Karpas-422 (cell line): Measurements from ENCODE around the gene CSNK1G3. TPM values are rescaled to one million over a fixed set of nuclear protein-coding genes. Genes with fewer than 3 reads are reported as not detected.

Source experiments
- DNase-seq: peaks from one replicate; pipeline ENCODE4 v3.0.0-alpha.2; 2015
- H2AFZ ChIP-seq: fragments of 200-600 bp; sonication (generic); 2 replicates; pipeline ENCODE4 v1.6.1; 2014; ENCODE audit warnings: antibody characterized with exemption, low read length, mixed read lengths
- H3K27ac ChIP-seq: fragments of 200-600 bp; sonication (generic); 2 replicates; pipeline ENCODE4 v1.5.1; 2014; ENCODE audit warnings: mild to moderate bottlenecking, low read length, moderate library complexity
- H3K27me3 ChIP-seq: fragments of 200-600 bp; sonication (generic); 2 replicates; pipeline ENCODE4 v1.6.1; 2014; ENCODE audit warnings: low read length, mixed read lengths
- H3K36me3 ChIP-seq: fragments of 200-600 bp; sonication (generic); 2 replicates; pipeline ENCODE4 v1.6.1; 2014; ENCODE audit warnings: low read length, mixed read lengths; ENCODE audit not compliant: insufficient read depth
- H3K4me1 ChIP-seq: fragments of 200-600 bp; sonication (generic); 2 replicates; pipeline ENCODE4 v1.6.1; 2014; ENCODE audit warnings: mild to moderate bottlenecking, low read length, mixed read lengths
- H3K4me2 ChIP-seq: fragments of 200-600 bp; sonication (generic); 2 replicates; pipeline ENCODE4 v1.6.1; 2014; ENCODE audit warnings: low read length, low read depth, mild to moderate bottlenecking; ENCODE audit not compliant: poor library complexity, severe bottlenecking
- H3K4me3 ChIP-seq: fragments of 200-600 bp; sonication (generic); 2 replicates; pipeline ENCODE4 v1.5.1; 2014; ENCODE audit warnings: mild to moderate bottlenecking, antibody characterized with exemption, low read length, mixed read lengths
- H3K79me2 ChIP-seq: fragments of 200-600 bp; sonication (generic); 2 replicates; pipeline ENCODE4 v1.6.1; 2014; ENCODE audit warnings: mild to moderate bottlenecking, low read length, mixed read lengths
- H3K9ac ChIP-seq: fragments of 200-600 bp; sonication (generic); 2 replicates; pipeline ENCODE4 v1.6.0; 2014; ENCODE audit warnings: low read length
- H3K9me2 ChIP-seq: fragments of 200-600 bp; sonication (generic), shearing (Covaris generic); replicated peaks from 2 replicates; pipeline ENCODE4 v1.6.0; 2014; ENCODE audit warnings: mild to moderate bottlenecking, low read length, moderate library complexity; ENCODE audit not compliant: insufficient read depth
- H3K9me3 ChIP-seq: fragments of 300-700, 200-600 bp; sonication (generic); 2 replicates; pipeline ENCODE4 v1.6.1; 2014; ENCODE audit warnings: low read length, mixed read lengths
- H4K20me1 ChIP-seq: fragments of 200-600 bp; sonication (generic); 2 replicates; pipeline ENCODE4 v1.6.1; 2014; ENCODE audit warnings: mild to moderate bottlenecking, antibody characterized with exemption, low read length, low read depth; ENCODE audit not compliant: insufficient read depth
- total RNA-seq: library from RNA; depleted of rRNA; stranded (reverse); fragments of >200 nt; shearing (Covaris generic); gene quantifications from 2 replicates; pipeline ENCODE4 v1.2.3, GENCODE V29; 2014; ENCODE audit warnings: low replicate concordance

The CSNK1G3 gene
- total RNA-seq, 1 experiment from 2014 or later: 27.4 TPM

DNA sequence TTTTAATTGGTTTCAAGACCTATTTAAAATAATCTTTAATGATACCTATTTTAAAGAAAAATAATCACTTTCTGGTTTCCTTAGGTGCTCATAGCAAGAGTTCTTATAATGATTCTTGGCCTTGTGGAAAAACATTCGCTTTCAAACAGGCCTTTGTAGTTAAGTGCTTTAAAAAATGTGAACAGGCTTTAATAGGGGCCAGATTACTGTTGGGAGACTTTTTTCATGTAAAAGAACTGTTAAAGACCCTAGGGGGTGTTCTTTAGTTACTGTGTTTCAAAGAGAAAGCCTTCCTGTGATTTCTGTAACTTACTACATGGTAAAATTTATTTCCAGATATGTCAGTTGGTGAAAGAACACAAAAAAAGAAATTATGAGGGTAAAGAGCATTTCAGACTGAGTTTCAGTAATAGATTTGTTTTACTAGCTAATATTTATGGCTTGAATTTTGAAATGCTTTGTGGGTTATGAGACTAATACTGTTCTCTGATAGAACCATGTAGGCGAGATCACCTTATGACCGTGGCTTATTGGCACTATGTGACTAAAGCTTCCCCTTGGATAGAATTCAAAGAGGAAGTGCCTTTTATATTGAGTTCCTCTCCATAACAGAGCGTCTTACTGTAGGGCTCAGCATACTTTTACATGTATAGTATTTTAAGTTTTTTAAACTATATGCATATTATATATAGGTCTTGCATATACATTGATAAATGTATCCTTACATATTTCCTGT is 70.7 kb downstream of the CSNK1G3 start:
- no peak overlapping the region for H3K4me2 ChIP-seq
- no peak overlapping the region for H3K4me3 ChIP-seq
- no peaks in the 10 kb centered on the region for H3K9me3 ChIP-seq
- 0 out of 2 replicates have a peak, but pooled peaks cover 6% of the 10 kb centered on the region for H3K36me3 ChIP-seq
- no peak overlapping the region for H3K9ac ChIP-seq
- no peaks in the 10 kb centered on the region for H4K20me1 ChIP-seq
- H3K4me1 ChIP-seq: no peaks in the 10 kb centered on the region
- no peaks in the 10 kb centered on the region for H3K9me2 ChIP-seq
- peaks cover 3% of the 10 kb centered on the region; the same call in 1 of the 2 replicates for H3K79me2 ChIP-seq
- no peaks in the 10 kb centered on the region for H3K27me3 ChIP-seq
- H3K27ac ChIP-seq: no peak overlapping the region
- no peak overlapping the region for H2AFZ ChIP-seq
- DNase-seq: no peak

DNA sequence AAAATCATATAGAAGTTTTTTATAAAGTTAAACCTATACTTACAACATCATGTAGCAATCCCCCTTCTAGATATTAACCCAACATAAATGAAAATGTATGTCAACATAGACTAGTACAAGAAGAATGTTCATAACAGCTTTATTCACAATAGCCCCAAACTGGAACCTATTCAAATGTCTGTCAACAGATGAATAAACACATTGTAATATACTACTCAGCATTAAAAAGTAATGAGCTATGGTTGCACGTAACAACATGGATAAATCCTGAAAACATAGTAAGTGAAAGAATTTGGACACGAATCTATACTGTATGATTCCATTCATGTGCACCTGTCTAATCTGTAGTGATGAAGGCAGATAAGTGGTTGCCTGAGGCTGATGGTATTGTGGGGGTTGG is 73.9 kb downstream of the CSNK1G3 start:
- H2AFZ ChIP-seq: no peak overlapping the region

DNA sequence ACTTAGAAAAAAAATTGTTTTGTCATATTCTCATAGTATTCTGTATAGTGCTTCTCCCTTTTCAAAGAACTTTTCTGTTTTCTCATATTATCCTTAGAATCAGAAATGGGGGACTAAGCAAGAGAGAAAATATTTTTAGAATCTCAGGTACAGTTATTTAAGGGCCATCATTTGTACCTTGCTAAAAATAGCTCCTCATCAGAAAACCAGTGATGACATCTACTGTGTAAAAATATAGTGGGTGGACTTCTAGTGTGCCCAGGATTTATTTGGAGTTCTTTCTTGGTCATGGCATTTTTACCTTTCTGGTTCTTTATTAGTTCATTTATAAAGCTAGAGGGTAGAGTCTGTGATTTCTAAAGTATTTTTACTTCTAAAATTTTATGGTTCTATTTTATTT is 82.5 kb downstream of the CSNK1G3 start:
- Histone ChIP-seq H3K79me2 (no peaks in the 10 kb centered on the region), H3K9ac (no peak overlapping the region), H3K4me2 (no peak overlapping the region), H3K27ac (no peak overlapping the region), H3K4me1 (no peaks in the 10 kb centered on the region), H3K9me3 (no peaks in the 10 kb centered on the region), H3K9me2 (no peaks in the 10 kb centered on the region), H2AFZ (no peak overlapping the region), H3K27me3 (no peaks in the 10 kb centered on the region), H3K4me3 (no peak overlapping the region), H3K36me3 (0 out of 2 replicates have a peak, but pooled peaks cover 3% of the 10 kb centered on the region), H4K20me1 (no peaks in the 10 kb centered on the region)
- DNase-seq: no peak

More for the DNA sequence above, 73.9 kb downstream of the CSNK1G3 start:
- H3K9me3 ChIP-seq: no peaks in the 10 kb centered on the region
- H3K9ac ChIP-seq: no peak overlapping the region
- H3K79me2 ChIP-seq: peaks cover 3% of the 10 kb centered on the region; the same call in 1 of the 2 replicates
- no peaks in the 10 kb centered on the region for H3K9me2 ChIP-seq
- no peak overlapping the region for H3K27ac ChIP-seq
- H4K20me1 ChIP-seq: no peaks in the 10 kb centered on the region
- H3K36me3 ChIP-seq: no peaks in the 10 kb centered on the region
- no peak overlapping the region for H3K4me2 ChIP-seq
- no peaks in the 10 kb centered on the region for H3K27me3 ChIP-seq
- no peak for DNase-seq
- no peaks in the 10 kb centered on the region for H3K4me1 ChIP-seq
- no peak overlapping the region for H3K4me3 ChIP-seq

DNA sequence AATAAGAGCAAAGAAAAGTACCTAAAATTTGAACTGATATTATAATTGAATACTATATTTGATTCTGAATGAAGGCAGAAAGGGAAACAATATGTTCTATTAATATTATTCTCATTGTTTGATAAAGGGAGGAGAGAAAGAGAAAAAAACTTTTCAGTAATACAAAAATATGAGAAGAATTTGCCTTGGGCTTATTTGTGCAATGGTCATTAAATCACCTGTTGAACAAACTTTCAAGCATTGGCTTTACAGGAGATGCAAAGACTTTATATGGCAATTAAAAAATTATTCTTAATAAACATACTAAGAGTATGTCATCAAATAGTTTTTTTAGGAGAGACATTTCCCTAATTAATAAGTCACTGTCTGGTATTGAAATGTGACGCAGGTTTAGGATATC is 85.0 kb downstream of the CSNK1G3 start:
- H3K9ac ChIP-seq: no peak overlapping the region
- no peaks in the 10 kb centered on the region for H3K27me3 ChIP-seq
- H2AFZ ChIP-seq: no peak overlapping the region
- H3K27ac ChIP-seq: no peak overlapping the region
- H3K79me2 ChIP-seq: no peaks in the 10 kb centered on the region
- no peak overlapping the region for H3K4me2 ChIP-seq
- H3K9me3 ChIP-seq: no peaks in the 10 kb centered on the region
- no peaks in the 10 kb centered on the region for H4K20me1 ChIP-seq
- no peak overlapping the region for H3K4me3 ChIP-seq
- no peak for DNase-seq
- H3K36me3 ChIP-seq: 0 out of 2 replicates have a peak, but pooled peaks cover 3% of the 10 kb centered on the region
- no peaks in the 10 kb centered on the region for H3K4me1 ChIP-seq
- H3K9me2 ChIP-seq: no peaks in the 10 kb centered on the region

DNA sequence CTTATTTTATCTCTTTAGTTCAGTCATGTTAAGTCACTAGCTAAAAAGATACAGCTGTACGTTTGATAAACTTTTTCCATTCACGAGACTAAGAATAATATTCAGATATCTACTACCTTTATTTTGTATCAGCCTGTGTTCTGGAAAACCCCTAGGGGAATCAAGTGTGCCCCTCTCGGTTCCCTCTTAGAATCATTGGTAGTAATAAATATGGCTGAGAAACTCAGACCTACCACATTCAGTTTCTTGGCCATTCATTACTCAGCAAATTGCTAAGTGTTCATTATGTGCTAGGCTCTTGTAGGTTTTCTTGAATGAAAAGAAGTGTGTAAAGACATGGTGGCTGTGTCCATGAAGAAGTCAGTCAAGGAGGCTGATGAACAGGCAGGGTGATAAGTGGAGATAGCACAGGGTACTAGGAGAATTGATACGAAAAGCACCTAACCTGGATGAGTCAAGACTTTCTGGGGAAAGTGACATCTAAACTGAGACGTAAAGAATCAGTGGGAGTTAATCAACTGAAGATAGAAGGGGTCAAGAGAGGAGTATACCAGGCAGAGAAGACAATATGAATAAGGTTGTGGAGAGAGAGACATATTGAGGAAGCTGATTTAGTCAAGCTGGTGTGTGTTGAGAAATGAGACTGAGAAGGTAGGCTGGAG is 86.2 kb downstream of the CSNK1G3 start:
- no peak overlapping the region for H3K4me2 ChIP-seq
- DNase-seq: no peak
- no peaks in the 10 kb centered on the region for H3K36me3 ChIP-seq
- H3K79me2 ChIP-seq: no peaks in the 10 kb centered on the region
- H3K9me3 ChIP-seq: no peaks in the 10 kb centered on the region
- no peaks in the 10 kb centered on the region for H4K20me1 ChIP-seq
- H3K4me1 ChIP-seq: no peaks in the 10 kb centered on the region
- H3K4me3 ChIP-seq: no peak overlapping the region
- no peak overlapping the region for H3K27ac ChIP-seq
- no peaks in the 10 kb centered on the region for H3K27me3 ChIP-seq
- no peaks in the 10 kb centered on the region for H3K9me2 ChIP-seq
- no peak overlapping the region for H3K9ac ChIP-seq
- H2AFZ ChIP-seq: no peak overlapping the region

DNA sequence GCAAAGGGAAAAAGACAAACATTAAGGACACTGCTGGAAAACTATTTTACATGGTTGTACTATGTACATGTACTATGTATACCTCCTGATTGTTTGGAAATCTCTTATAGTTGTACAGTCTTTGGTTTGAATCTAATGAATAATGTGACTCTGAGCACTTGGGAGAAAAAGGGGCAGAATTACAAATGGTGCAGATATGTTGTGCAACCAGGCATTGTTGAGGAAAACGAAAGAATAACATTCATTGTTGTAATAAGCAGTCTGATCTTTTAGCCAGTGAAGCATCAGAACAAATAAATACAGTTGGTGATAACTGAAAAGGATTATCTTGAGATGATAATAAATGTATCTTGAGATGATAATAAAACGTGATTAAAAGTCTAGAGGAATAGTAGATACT is 87.2 kb downstream of the CSNK1G3 start:
- no peak overlapping the region for H3K4me2 ChIP-seq
- no peaks in the 10 kb centered on the region for H3K36me3 ChIP-seq
- H3K9me2 ChIP-seq: no peaks in the 10 kb centered on the region
- H3K27ac ChIP-seq: no peak overlapping the region
- no peak overlapping the region for H2AFZ ChIP-seq
- no peak for DNase-seq
- no peaks in the 10 kb centered on the region for H3K79me2 ChIP-seq
- H3K4me3 ChIP-seq: no peak overlapping the region
- H3K27me3 ChIP-seq: no peaks in the 10 kb centered on the region
- no peaks in the 10 kb centered on the region for H3K9me3 ChIP-seq
- no peaks in the 10 kb centered on the region for H4K20me1 ChIP-seq
- H3K4me1 ChIP-seq: no peaks in the 10 kb centered on the region
- H3K9ac ChIP-seq: no peak overlapping the region

DNA sequence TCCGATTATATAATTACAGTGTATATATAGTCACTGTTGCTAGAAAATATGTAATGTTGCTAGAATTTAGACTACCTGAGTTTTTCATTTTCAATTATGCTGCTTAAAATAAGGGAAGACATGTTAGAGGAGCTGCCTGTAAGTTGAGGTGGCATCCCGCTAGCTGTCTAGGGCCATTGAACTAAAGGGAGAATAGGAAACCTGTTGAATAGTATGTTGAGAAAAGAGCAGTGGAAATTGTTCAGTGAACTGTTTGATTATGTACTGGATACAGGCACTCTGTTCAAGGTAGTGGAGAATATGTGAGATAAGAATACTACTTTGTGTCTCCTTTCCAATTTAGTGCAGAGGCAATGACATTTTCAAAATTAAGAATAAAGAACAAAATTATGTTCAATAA is 89.6 kb downstream of the CSNK1G3 start:
- H3K9me3 ChIP-seq: no peaks in the 10 kb centered on the region
- H4K20me1 ChIP-seq: no peaks in the 10 kb centered on the region
- no peaks in the 10 kb centered on the region for H3K4me1 ChIP-seq
- no peaks in the 10 kb centered on the region for H3K79me2 ChIP-seq
- H3K4me3 ChIP-seq: no peak overlapping the region
- H3K9me2 ChIP-seq: no peaks in the 10 kb centered on the region
- no peak overlapping the region for H3K4me2 ChIP-seq
- H3K27me3 ChIP-seq: no peaks in the 10 kb centered on the region
- no peak overlapping the region for H3K27ac ChIP-seq
- no peaks in the 10 kb centered on the region for H3K36me3 ChIP-seq
- DNase-seq: no peak
- no peak overlapping the region for H2AFZ ChIP-seq
- H3K9ac ChIP-seq: no peak overlapping the region

DNA sequence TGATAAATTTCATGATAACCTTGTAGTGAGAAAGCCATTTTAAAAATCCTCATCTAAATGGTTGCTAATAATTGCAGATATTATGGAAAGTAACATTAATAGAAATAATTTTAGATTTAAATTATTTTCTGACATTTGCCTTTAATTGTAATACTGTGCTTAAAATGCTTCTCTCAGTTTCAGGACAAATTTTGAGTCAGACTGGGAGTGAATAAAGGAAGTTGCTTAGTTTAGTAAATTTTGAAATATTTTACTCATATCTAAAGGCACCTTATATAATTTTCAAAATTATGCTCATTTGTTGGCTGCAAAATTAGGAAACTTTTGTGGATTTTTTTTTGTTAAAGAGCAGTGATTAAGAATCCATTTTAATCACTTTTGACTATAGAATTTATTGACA is 93.8 kb downstream of the CSNK1G3 start:
- Histone ChIP-seq H3K4me3 (no peak overlapping the region), H3K36me3 (no peaks in the 10 kb centered on the region), H3K9me2 (no peaks in the 10 kb centered on the region), H4K20me1 (no peaks in the 10 kb centered on the region), H3K27ac (no peak overlapping the region), H3K4me2 (no peak overlapping the region), H3K27me3 (no peaks in the 10 kb centered on the region), H3K9ac (no peak overlapping the region), H3K4me1 (peaks cover under 1% of the 10 kb centered on the region; the same call in 1 of the 2 replicates), H2AFZ (no peak overlapping the region), H3K79me2 (no peaks in the 10 kb centered on the region), H3K9me3 (no peaks in the 10 kb centered on the region)
- DNase-seq: no peak
